HepG2 (cell line): Measurements from ENCODE around the gene SLC38A3. TPM values are rescaled to one million over a fixed set of nuclear protein-coding genes. Genes with fewer than 3 reads are reported as not detected.

ENCODE experiments used
- ATAC-seq: fragments of 200-7000 bp; cut with Tn5 transposase; 3 replicates; pipeline ENCODE4 v1.9.1; 2020; ENCODE audit warnings: mild to moderate bottlenecking, moderate library complexity
- BruUV-seq: library from RNA; stranded (reverse); fragments of 400-500 nt; replicated peaks from 2 replicates; lab custom pipeline; 2021; lab: Mats Ljungman, UMichigan
- CTCF ChIA-PET: fragments of 300-600 bp; formaldehyde crosslinking; extraction: SDS; loops from one replicate; lab custom pipeline; 2021; ENCODE audit warnings: low total read pairs, inconsistent platforms, low intra/inter-chr PET ratio; lab: Yijun Ruan, JAX
- POLR2A ChIA-PET: fragments of 350-600 bp; sonication (Branson Sonifier 250); formaldehyde crosslinking; loops from one replicate; lab custom pipeline; 2020; ENCODE audit warnings: antibody characterized with exemption, inconsistent platforms; lab: Yijun Ruan, JAX
- DNase-seq: peaks from one replicate; pipeline ENCODE4 v3.0.0-alpha.2; 2015; ENCODE audit warnings: low spot score
- FAIRE-seq: peaks from 3 replicates; lab custom pipeline; 2011; peaks lifted over from hg19 to GRCh38; lab: Jason Lieb, UNC
- H2AFZ ChIP-seq: one replicate; pipeline ENCODE4 v1.6.1; 2011; ENCODE audit warnings: low read length, inconsistent platforms
- H3K27ac ChIP-seq: fragments of 300-600 bp; 3 replicates; pipeline ENCODE4 v1.8.0; 2011; ENCODE audit warnings: mixed run types, mild to moderate bottlenecking, mixed read lengths, low read length, inconsistent platforms; ENCODE audit not compliant: insufficient read depth; ENCODE audit errors: extremely low read length
- H3K27me3 ChIP-seq, 2 experiments: fragments of 200-600 bp in 1 of 2; 2 replicates in 1 of 2; 3 replicates in 1 of 2; pipeline versions ENCODE4 v1.6.0 to v1.8.0; 2011; ENCODE audit warnings: low read length in 2 of 2, mild to moderate bottlenecking in 2 of 2, moderate library complexity in 2 of 2, inconsistent platforms in 1 of 2; ENCODE audit not compliant: insufficient read depth in 2 of 2, control insufficient read depth in 1 of 2
- H3K36me3 ChIP-seq, 2 experiments: fragments of 200-600 bp in 1 of 2; replicated peaks in 1 of 2; 2 replicates in 1 of 2; 3 replicates in 1 of 2; pipeline versions ENCODE4 v1.5.1 to v1.8.0; 2011; ENCODE audit warnings: low read length in 2 of 2, inconsistent platforms in 1 of 2; ENCODE audit not compliant: insufficient read depth in 2 of 2, control insufficient read depth in 1 of 2
- H3K4me1 ChIP-seq: 2 replicates; pipeline ENCODE4 v1.5.1; 2012; ENCODE audit warnings: low read length, inconsistent platforms; ENCODE audit not compliant: insufficient read depth
- H3K4me2 ChIP-seq: 2 replicates; pipeline ENCODE4 v1.6.0; 2011; ENCODE audit warnings: low read depth, low read length, inconsistent platforms
- H3K4me3 ChIP-seq, 3 experiments: fragments of 200-600 bp in 1 of 3; sonication (generic), shearing (Covaris generic) in 1 of 3; replicated peaks in 1 of 3; 2 replicates each; pipeline ENCODE4 v1.5.1; 2011 to 2016; ENCODE audit warnings: low read length in 3 of 3, inconsistent platforms in 2 of 3, low read depth in 2 of 3, mild to moderate bottlenecking in 2 of 3, control low read depth in 1 of 3, mixed read lengths in 1 of 3; ENCODE audit not compliant: insufficient read depth in 1 of 3
- H3K79me2 ChIP-seq: one replicate; pipeline ENCODE4 v1.6.1; 2011; ENCODE audit warnings: low read length, inconsistent platforms; ENCODE audit not compliant: insufficient read depth
- H3K9ac ChIP-seq: 2 replicates; pipeline ENCODE4 v1.6.0; 2011; ENCODE audit warnings: mild to moderate bottlenecking, low read depth, low read length, inconsistent platforms; ENCODE audit not compliant: insufficient read depth
- H3K9me3 ChIP-seq: 2 replicates; pipeline ENCODE4 v1.5.1; 2012; ENCODE audit warnings: mild to moderate bottlenecking, low read length
- H4K20me1 ChIP-seq: 2 replicates; pipeline ENCODE4 v1.6.0; 2011; ENCODE audit warnings: inconsistent platforms, mild to moderate bottlenecking, low read length, moderate library complexity; ENCODE audit not compliant: insufficient read depth
- CENPX ChIP-seq: sonication (generic); formaldehyde crosslinking; IDR thresholded peaks from 2 replicates; pipeline ENCODE4 v1.9.0; 2021; ENCODE audit warnings: mild to moderate bottlenecking, missing genetic modification reagents, moderate library complexity
- ETV5 ChIP-seq: IDR thresholded peaks from 2 replicates; pipeline ENCODE4 v1.6.1; 2018; ENCODE audit warnings: missing biosample characterization, missing genetic modification reagents, inconsistent platforms, borderline replicate concordance
- FOXA3 ChIP-seq: IDR thresholded peaks from 2 replicates; pipeline ENCODE4 v1.6.1; 2016; ENCODE audit warnings: missing genetic modification reagents, missing compliant biosample characterization
- FOXC1 ChIP-seq: sonication (generic); formaldehyde crosslinking; IDR thresholded peaks from 2 replicates; pipeline ENCODE4 v1.8.0; 2022; ENCODE audit warnings: mild to moderate bottlenecking, missing genetic modification reagents, borderline replicate concordance
- FOXP1 ChIP-seq, 2 experiments: fragments of 450-650 bp in 1 of 2; IDR thresholded peaks; 2 replicates each; pipeline ENCODE4 v1.6.1; 2017 to 2018; ENCODE audit warnings: antibody characterized with exemption in 1 of 2
- HDAC6 ChIP-seq: fragments of 200-600 bp; sonication (generic); IDR thresholded peaks from 2 replicates; pipeline ENCODE4 v1.7.0; 2017; ENCODE audit warnings: mild to moderate bottlenecking, antibody characterized with exemption, low read length, low read depth
- HOXA5 ChIP-seq: sonication (generic); formaldehyde crosslinking; IDR thresholded peaks from 2 replicates; pipeline ENCODE4 v1.4.0; 2020; ENCODE audit warnings: missing genetic modification reagents
- KDM4B ChIP-seq: sonication (generic); formaldehyde crosslinking; IDR thresholded peaks from 2 replicates; pipeline ENCODE4 v1.4.0; 2020; ENCODE audit warnings: missing genetic modification reagents
- MIXL1 ChIP-seq: IDR thresholded peaks from 2 replicates; pipeline ENCODE4 v1.6.1; 2016
- NFKBIZ ChIP-seq: IDR thresholded peaks from 2 replicates; pipeline ENCODE4 v1.6.1; 2018; ENCODE audit warnings: missing genetic modification reagents, missing compliant biosample characterization
- NR2C2 ChIP-seq: sonication (generic); formaldehyde crosslinking; IDR thresholded peaks from 2 replicates; pipeline ENCODE4 v1.4.0; 2020; ENCODE audit warnings: missing genetic modification reagents, mild to moderate bottlenecking, moderate library complexity, borderline replicate concordance
- SMAD1 ChIP-seq: sonication (generic); formaldehyde crosslinking; IDR thresholded peaks from 2 replicates; pipeline ENCODE4 v1.4.0; 2020; ENCODE audit warnings: missing genetic modification reagents, low read depth, mild to moderate bottlenecking, borderline replicate concordance
- SP2 ChIP-seq: sonication (generic); formaldehyde crosslinking; IDR thresholded peaks from 2 replicates; pipeline ENCODE4 v1.5.1; 2020; ENCODE audit warnings: mild to moderate bottlenecking, missing genetic modification reagents
- TBX2 ChIP-seq: sonication (generic); formaldehyde crosslinking; IDR thresholded peaks from 2 replicates; pipeline ENCODE4 v1.5.0; 2020; ENCODE audit warnings: missing genetic modification reagents, mild to moderate bottlenecking, borderline replicate concordance
- TSC22D2 ChIP-seq: sonication (generic); formaldehyde crosslinking; IDR thresholded peaks from 2 replicates; pipeline ENCODE4 v1.5.1; 2020; ENCODE audit warnings: missing genetic modification reagents, mild to moderate bottlenecking, borderline replicate concordance
- XRCC5 ChIP-seq: fragments of 200-400 bp; formaldehyde crosslinking; optimal IDR thresholded peaks from 2 replicates; pipeline ENCODE3; 2017; ENCODE audit warnings: mild to moderate bottlenecking, low read length
- ZBTB1 ChIP-seq: sonication (generic); formaldehyde crosslinking; IDR thresholded peaks from 2 replicates; pipeline ENCODE4 v1.4.0; 2020; ENCODE audit warnings: missing genetic modification reagents, borderline replicate concordance
- ZBTB7A ChIP-seq: sonication (generic); formaldehyde crosslinking; IDR thresholded peaks from 2 replicates; pipeline ENCODE4 v1.8.0; 2022; ENCODE audit warnings: mild to moderate bottlenecking, missing genetic modification reagents
- ZHX1 ChIP-seq: sonication (generic); formaldehyde crosslinking; IDR thresholded peaks from 2 replicates; pipeline ENCODE4 v1.8.1; 2022; ENCODE audit warnings: low read depth, mild to moderate bottlenecking, missing genetic modification reagents
- ZKSCAN8 ChIP-seq: IDR thresholded peaks from 2 replicates; pipeline ENCODE4 v1.6.1; 2016; ENCODE audit warnings: borderline replicate concordance, missing genetic modification reagents, missing compliant biosample characterization
- ZNF224 ChIP-seq: sonication (generic); formaldehyde crosslinking; IDR thresholded peaks from 2 replicates; pipeline ENCODE4 v1.5.0; 2020; ENCODE audit warnings: mild to moderate bottlenecking, missing genetic modification reagents
- WGBS: methylation state at CpG from one replicate; pipeline ENCODE4 v1.1.6; 2017; ENCODE audit warnings: low lambda C conversion rate; 5-methylcytosine and 5-hydroxymethylcytosine counted together
- in situ Hi-C: cut with HindIII; loops from 2 replicates; pipeline ENCODE4 v1.10.0; 2017; ENCODE audit warnings: low pct_unique_long_range_greater_than_20kb; ENCODE audit not compliant: extremely low pct_ligation_motif_present
- intact Hi-C: fragments of 100-400 bp; cut with micrococcal nuclease; formaldehyde crosslinking; loops from one replicate; pipeline ENCODE4 v1.10.0; 2022; ENCODE audit not compliant: unreplicated experiment
- polyA plus RNA-seq, 8 experiments: library from polyadenylated mRNA; depleted of rRNA in 3 of 8; stranded (reverse) in 7 of 8; unstranded in 1 of 8; fragments of >200 nt; fragmentation: Illumina TruSeq in 4 of 8; extraction: Trizol in 4 of 8; gene quantifications; 2 replicates each; pipeline versions ENCODE4 v1.2.1 to v1.2.3, GENCODE V29; 2011 to 2016; ENCODE audit warnings: low read depth in 4 of 8, missing spikeins in 1 of 8, mixed read lengths in 1 of 8; ENCODE audit not compliant: insufficient read depth in 1 of 8
- total RNA-seq, 5 experiments: library from RNA; depleted of rRNA; stranded (reverse); fragments of >200 nt; fragmentation: Illumina TruSeq; extraction: Trizol; gene quantifications; 2 replicates each; pipeline ENCODE4 v1.2.3, GENCODE V29; 2016; ENCODE audit warnings: low read depth in 1 of 5

SLC38A3 gene
- total and polyA plus RNA-seq, 2 of the 13 experiments (the other 11 are each of a cell fraction or from before 2014, with no cell fraction given) = 29.8 to 164 TPM

DNA sequence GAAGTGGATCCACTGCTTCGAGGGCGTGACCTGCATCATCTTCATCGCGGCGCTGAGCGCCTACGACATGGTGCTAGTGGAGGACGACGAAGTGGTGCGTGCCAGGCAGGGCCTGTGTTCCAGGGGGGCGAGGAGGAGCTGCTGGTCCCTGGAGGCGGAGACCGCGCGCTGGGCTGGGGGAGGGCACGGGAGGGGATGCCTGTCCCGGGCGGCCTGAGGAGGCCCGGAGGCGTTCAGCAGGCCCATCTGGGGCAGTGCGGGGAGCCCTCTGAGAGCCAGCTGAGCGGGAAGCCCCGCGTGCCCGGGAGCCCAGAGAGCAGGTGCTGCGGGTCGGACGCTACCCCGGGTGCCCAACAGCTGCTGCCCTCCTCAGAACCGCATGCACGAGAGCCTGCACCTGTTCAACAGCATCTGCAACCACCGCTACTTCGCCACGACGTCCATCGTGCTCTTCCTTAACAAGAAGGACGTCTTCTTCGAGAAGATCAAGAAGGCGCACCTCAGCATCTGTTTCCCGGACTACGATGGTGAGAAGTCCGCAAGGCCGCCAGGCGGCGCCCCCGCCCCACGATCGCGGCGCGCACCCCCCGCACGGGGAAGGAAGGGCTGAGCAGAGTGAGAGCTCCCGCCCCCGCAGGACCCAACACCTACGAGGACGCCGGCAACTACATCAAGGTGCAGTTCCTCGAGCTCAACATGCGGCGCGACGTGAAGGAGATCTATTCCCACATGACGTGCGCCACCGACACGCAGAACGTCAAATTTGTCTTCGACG is 10.8 kb upstream of the SLC38A3 start:
- POLR2A ChIA-PET = interaction anchor here (0.9 to 4.0 kb wide), 21 partner anchors 14 to 350 kb away, joined by 3 to 844 read pairs (median 10); partner anchors contain the start of genes GNAI2, HYAL1, HYAL3 and IFRD2
- Histone ChIP-seq H3K79me2 (no peaks in the 10 kb centered on the region), H3K9ac (0 out of 2 replicates have a peak overlapping the region, but pooled peaks have one; percentile 24), H3K36me3 (no peaks in the 10 kb centered on the region), H3K27ac (peak overlapping the region; percentile 97), H3K9me3 (no peaks in the 10 kb centered on the region), H2AFZ (no peak overlapping the region), H3K4me1 (peaks cover 54% of the 10 kb centered on the region), H3K27me3 (no peaks in the 10 kb centered on the region), H3K4me3 (peak overlapping the region in 2 of 3 experiments; percentile 25 to 70; a peak in 4 of 6 replicates), H3K4me2 (peak overlapping the region; percentile 91), H4K20me1 (peaks cover 4% of the 10 kb centered on the region)
- 94% methylated on average over 15 of the region's 70 CpGs for WGBS
- ATAC-seq = peak; percentile 19
- CTCF ChIA-PET = interaction anchor here (1.1 to 4.8 kb wide), 5 partner anchors 11 to 77 kb away, joined by 4 to 265 read pairs (median 5); partner anchors contain the start of gene SLC38A3
- no peak for FAIRE-seq
- BruUV-seq = TSS peak; percentile 61
- peak; percentile 51 for DNase-seq
- intact Hi-C loops (loop anchor here (5.0 kb wide), 1 partner anchor 78 kb away; no protein-coding TSS in a partner anchor), in situ Hi-C loops (loop anchor here (5.0 to 10.0 kb wide), 2 partner anchors 33 to 80 kb away; partner anchors contain the start of gene LSMEM2)
- TF ChIP-seq KDM4B (0 out of 2 replicates have a peak, but pooled peaks have one; percentile 43), HDAC6 (no peak), TBX2 (peak; percentile 56; the same call in 1 of the 2 replicates), XRCC5 (peak; percentile 60), ZBTB7A (CRISPR knock-in tag) (0 out of 2 replicates have a peak, but pooled peaks have one; percentile 27), ZKSCAN8 (no peak), NFKBIZ (CRISPR knock-in tag) (0 out of 2 replicates have a peak, but pooled peaks have one; percentile 50), TSC22D2 (CRISPR knock-in tag) (peak; percentile 76; the same call in 1 of the 2 replicates), NR2C2 (CRISPR knock-in tag) (peak; percentile 22; the same call in 1 of the 2 replicates), ZBTB1 (no peak), HOXA5 (CRISPR knock-in tag) (peak; percentile 60), ZNF224 (CRISPR knock-in tag) (0 out of 2 replicates have a peak, but pooled peaks have one; percentile 22), ETV5 (CRISPR knock-in tag) (peak; percentile 22; the same call in 1 of the 2 replicates), FOXC1 (peak; percentile 26; the same call in 1 of the 2 replicates), ZHX1 (CRISPR knock-in tag) (0 out of 2 replicates have a peak, but pooled peaks have one; percentile 63), MIXL1 (CRISPR knock-in tag) (peak; percentile 34; the same call in 1 of the 2 replicates), FOXP1 (IDR thresholded peaks at IDR 0.05) (no peak), FOXP1 (CRISPR knock-in tag; IDR thresholded peaks at IDR 0.05) (no peak), FOXA3 (CRISPR knock-in tag) (peak; percentile 55), CENPX (CRISPR knock-in tag) (no peak), SMAD1 (peak; percentile 72; the same call in 1 of the 2 replicates), SP2 (no peak)
